Ureter (tissue), 1 donor: ENCODE results near the gene NACAD. TPM values are rescaled to one million over a fixed set of nuclear protein-coding genes. Genes with fewer than 3 reads are reported as not detected.

Experiments used
- DNase-seq: peaks from one replicate; pipeline ENCODE4 v3.0.0-alpha.2; 2020; ENCODE audit warnings: low spot score
- total RNA-seq: library from RNA; stranded (reverse); gene quantifications from one replicate; pipeline ENCODE4 v1.2.4, GENCODE V29; 2023
- donor health status: DM: yes; HTN: yes; CAD: no.

Gene NACAD
- total RNA-seq, 1 donor from 2014 or later, result 5.7 TPM

- DNase-seq, result no peak
Observed at GRCh38 chr7:45075355-45075644, 13.5 kb downstream of the NACAD start.

GRCh38 chr7:45074528-45075354 lies 14.0 kb downstream of the NACAD start:
- DNase-seq, result no peak

GRCh38 chr7:45073786-45074527 lies 14.8 kb downstream of the NACAD start:
- DNase-seq, result no peak

- DNase-seq, result no peak
Observed at GRCh38 chr7:45073031-45073785, 15.6 kb downstream of the NACAD start.

- no peak for DNase-seq
Observed at GRCh38 chr7:45072131-45073030, 16.4 kb downstream of the NACAD start.

- DNase-seq, result no peak
Observed at GRCh38 chr7:45071528-45071927, 17.2 kb downstream of the NACAD start.

- no peak for DNase-seq
Observed at GRCh38 chr7:45070254-45070642, 18.5 kb downstream of the NACAD start.

GRCh38 chr7:45069444-45070253 lies 19.1 kb downstream of the NACAD start:
- DNase-seq, result no peak

- DNase-seq, result no peak
Observed at GRCh38 chr7:45068236-45069023, 20.3 kb downstream of the NACAD start.

GRCh38 chr7:45067582-45067981 lies 21.2 kb downstream of the NACAD start:
- no peak for DNase-seq

GRCh38 chr7:45066409-45066808 lies 22.4 kb downstream of the NACAD start:
- no peak for DNase-seq

GRCh38 chr7:45065031-45065995 lies 23.5 kb downstream of the NACAD start:
- no peak for DNase-seq

GRCh38 chr7:45064047-45064725 lies 24.6 kb downstream of the NACAD start:
- no peak for DNase-seq

- no peak for DNase-seq
Observed at GRCh38 chr7:45061806-45062425, 26.9 kb downstream of the NACAD start.

- DNase-seq, result no peak
Observed at GRCh38 chr7:45061352-45061751, 27.4 kb downstream of the NACAD start.

- no peak for DNase-seq
Observed at GRCh38 chr7:45060295-45060694, 28.5 kb downstream of the NACAD start.

- no peak for DNase-seq
Observed at GRCh38 chr7:45057878-45058277, 30.9 kb downstream of the NACAD start.
